ENCODE measurements around the gene B3GALT6.

B3GALT6 gene

GRCh38 chr1:1238702-1239178 is 6.7 kb downstream of the B3GALT6 start:
- TF ChIP-seq CTCF (conservative IDR thresholded peaks at IDR 0.05; ENCODE audit: control insufficient read depth, insufficient read depth, low read depth, low read length): no peak
- DNase-seq (ENCODE audit: low read depth): no peak
- no peak overlapping the region for H3K4me3 ChIP-seq (ENCODE audit: control insufficient read depth, low read depth, low read length)

- no peak for DNase-seq (ENCODE audit: low read depth)
- no peak overlapping the region for H3K4me3 ChIP-seq (ENCODE audit: control insufficient read depth, low read depth, low read length)
- TF ChIP-seq CTCF (conservative IDR thresholded peaks at IDR 0.05; ENCODE audit: control insufficient read depth, insufficient read depth, low read depth, low read length): no peak
Observed at GRCh38 chr1:1239227-1239613, 7.2 kb downstream of the B3GALT6 start.

- no peak for TF ChIP-seq CTCF (conservative IDR thresholded peaks at IDR 0.05; ENCODE audit: control insufficient read depth, insufficient read depth, low read depth, low read length)
- H3K4me3 ChIP-seq (ENCODE audit: control insufficient read depth, low read depth, low read length): no peak overlapping the region
- DNase-seq (ENCODE audit: low read depth): no peak
Observed at GRCh38 chr1:1239614-1240347, 7.7 kb downstream of the B3GALT6 start.

- no peak for TF ChIP-seq CTCF (conservative IDR thresholded peaks at IDR 0.05; ENCODE audit: control insufficient read depth, insufficient read depth, low read depth, low read length)
- no peak overlapping the region for H3K4me3 ChIP-seq (ENCODE audit: control insufficient read depth, low read depth, low read length)
- no peak for DNase-seq (ENCODE audit: low read depth)
Observed at GRCh38 chr1:1240348-1240732, 8.3 kb downstream of the B3GALT6 start.

- no peak for TF ChIP-seq CTCF (conservative IDR thresholded peaks at IDR 0.05; ENCODE audit: control insufficient read depth, insufficient read depth, low read depth, low read length)
- no peak for DNase-seq (ENCODE audit: low read depth)
- H3K4me3 ChIP-seq (ENCODE audit: control insufficient read depth, low read depth, low read length): no peak overlapping the region
Observed at GRCh38 chr1:1240822-1241587, 9.0 kb downstream of the B3GALT6 start.

GRCh38 chr1:1241588-1242219 is 9.7 kb downstream of the B3GALT6 start:
- DNase-seq (ENCODE audit: low read depth): no peak
- TF ChIP-seq CTCF (conservative IDR thresholded peaks at IDR 0.05; ENCODE audit: control insufficient read depth, insufficient read depth, low read depth, low read length): no peak
- no peak overlapping the region for H3K4me3 ChIP-seq (ENCODE audit: control insufficient read depth, low read depth, low read length)

All from fibroblast of mammary gland (primary cell).